ENCODE results near the gene TDRD3.

The TDRD3 gene

GRCh38 chr13:60572003-60572798 lies 175.2 kb downstream of the TDRD3 start:
- H2AFZ ChIP-seq, result no peak overlapping the region
- H3K27me3 ChIP-seq (ENCODE audit: control insufficient read depth, insufficient read depth, low read length), result no peaks in the 10 kb centered on the region
- no peak for TF ChIP-seq CTCF (IDR thresholded peaks at IDR 0.05)
- no peak overlapping the region for H3K4me3 ChIP-seq (ENCODE audit: low read depth, low read length)
- H3K79me2 ChIP-seq, result no peaks in the 10 kb centered on the region
- H3K36me3 ChIP-seq (ENCODE audit: control insufficient read depth, insufficient read depth, low read length), result no peaks in the 10 kb centered on the region
- H3K27ac ChIP-seq, result no peak overlapping the region
- no peak overlapping the region for H3K9ac ChIP-seq
- H3K9me3 ChIP-seq (ENCODE audit: control insufficient read depth, low read length), result no peaks in the 10 kb centered on the region
- H3K4me2 ChIP-seq (ENCODE audit: low read length), result no peak overlapping the region
- no peaks in the 10 kb centered on the region for H3K4me1 ChIP-seq

- TF ChIP-seq CTCF (IDR thresholded peaks at IDR 0.05), result no peak
- Histone ChIP-seq H3K79me2 (no peaks in the 10 kb centered on the region), H3K4me3 (ENCODE audit: low read depth, low read length) (no peak overlapping the region), H3K4me2 (ENCODE audit: low read length) (no peak overlapping the region), H3K27ac (no peak overlapping the region), H3K36me3 (ENCODE audit: control insufficient read depth, insufficient read depth, low read length) (no peaks in the 10 kb centered on the region), H3K9me3 (ENCODE audit: control insufficient read depth, low read length) (no peaks in the 10 kb centered on the region), H3K9ac (no peak overlapping the region), H3K4me1 (no peaks in the 10 kb centered on the region), H2AFZ (no peak overlapping the region), H3K27me3 (ENCODE audit: control insufficient read depth, insufficient read depth, low read length) (no peaks in the 10 kb centered on the region)
These were observed 175.8 kb downstream of the TDRD3 start for GRCh38 chr13:60572855-60573254.

GRCh38 chr13:60574735-60575134 lies 177.7 kb downstream of the TDRD3 start:
- TF ChIP-seq CTCF (IDR thresholded peaks at IDR 0.05), result no peak
- H3K9ac ChIP-seq, result no peak overlapping the region

GRCh38 chr13:60575142-60575541 lies 178.1 kb downstream of the TDRD3 start:
- Histone ChIP-seq H2AFZ (no peak overlapping the region), H3K4me2 (ENCODE audit: low read length) (no peak overlapping the region), H3K79me2 (no peaks in the 10 kb centered on the region), H3K27me3 (ENCODE audit: control insufficient read depth, insufficient read depth, low read length) (no peaks in the 10 kb centered on the region), H3K9me3 (ENCODE audit: control insufficient read depth, low read length) (no peaks in the 10 kb centered on the region), H3K4me3 (ENCODE audit: low read depth, low read length) (no peak overlapping the region), H3K27ac (no peak overlapping the region), H3K36me3 (ENCODE audit: control insufficient read depth, insufficient read depth, low read length) (no peaks in the 10 kb centered on the region), H3K4me1 (no peaks in the 10 kb centered on the region), H3K9ac (no peak overlapping the region)
- no peak for TF ChIP-seq CTCF (IDR thresholded peaks at IDR 0.05)

More at GRCh38 chr13:60574735-60575134, 177.7 kb downstream of the TDRD3 start:
- Histone ChIP-seq H3K9me3 (ENCODE audit: control insufficient read depth, low read length) (no peaks in the 10 kb centered on the region), H3K4me1 (no peaks in the 10 kb centered on the region), H3K27me3 (ENCODE audit: control insufficient read depth, insufficient read depth, low read length) (no peaks in the 10 kb centered on the region), H3K79me2 (no peaks in the 10 kb centered on the region), H3K4me2 (ENCODE audit: low read length) (no peak overlapping the region), H3K36me3 (ENCODE audit: control insufficient read depth, insufficient read depth, low read length) (no peaks in the 10 kb centered on the region), H3K4me3 (ENCODE audit: low read depth, low read length) (no peak overlapping the region), H2AFZ (no peak overlapping the region), H3K27ac (no peak overlapping the region)

GRCh38 chr13:60577761-60578160 lies 180.7 kb downstream of the TDRD3 start:
- Histone ChIP-seq H3K4me2 (ENCODE audit: low read length) (no peak overlapping the region), H3K9me3 (ENCODE audit: control insufficient read depth, low read length) (no peaks in the 10 kb centered on the region), H3K4me1 (no peaks in the 10 kb centered on the region), H2AFZ (no peak overlapping the region), H3K79me2 (no peaks in the 10 kb centered on the region), H3K4me3 (ENCODE audit: low read depth, low read length) (no peak overlapping the region), H3K9ac (no peak overlapping the region), H3K27me3 (ENCODE audit: control insufficient read depth, insufficient read depth, low read length) (no peaks in the 10 kb centered on the region), H3K36me3 (ENCODE audit: control insufficient read depth, insufficient read depth, low read length) (no peaks in the 10 kb centered on the region), H3K27ac (no peak overlapping the region)
- no peak for TF ChIP-seq CTCF (IDR thresholded peaks at IDR 0.05)
